H9 (cell line): ENCODE measurements around the gene CTIF. TPM values are rescaled to one million over a fixed set of nuclear protein-coding genes. Genes with fewer than 3 reads are reported as not detected.

ENCODE experiments used
- DNase-seq: peaks from one replicate; pipeline ENCODE4 v3.0.0-alpha.2; 2017
- H2AFZ ChIP-seq: one replicate; pipeline ENCODE4 v1.6.1; 2013; ENCODE audit warnings: mild to moderate bottlenecking, low read length, control low read depth, moderate library complexity
- H2AK5ac ChIP-seq: 2 replicates; pipeline ENCODE4 v1.6.1; 2013; ENCODE audit warnings: low read length, control low read depth, mixed read lengths; ENCODE audit not compliant: insufficient read length
- H2BK120ac ChIP-seq: one replicate; pipeline ENCODE4 v1.6.1; 2013; ENCODE audit warnings: low read depth, mild to moderate bottlenecking, low read length, control low read depth, inconsistent platforms; ENCODE audit not compliant: poor library complexity, severe bottlenecking
- H2BK12ac ChIP-seq: 2 replicates; pipeline ENCODE4 v1.6.1; 2013; ENCODE audit warnings: low read length, control low read depth, mixed read lengths, low read depth; ENCODE audit not compliant: insufficient read length
- H2BK15ac ChIP-seq: 2 replicates; pipeline ENCODE4 v1.6.1; 2013; ENCODE audit warnings: low read depth, low read length, control low read depth
- H2BK20ac ChIP-seq: one replicate; pipeline ENCODE4 v1.6.1; 2013; ENCODE audit warnings: low read depth, mild to moderate bottlenecking, low read length, control low read depth, inconsistent platforms; ENCODE audit not compliant: poor library complexity, severe bottlenecking
- H2BK5ac ChIP-seq: 2 replicates; pipeline ENCODE4 v1.6.1; 2013; ENCODE audit warnings: low read length, control low read depth, mixed read lengths; ENCODE audit not compliant: insufficient read length
- H3K14ac ChIP-seq: 2 replicates; pipeline ENCODE4 v1.6.1; 2013; ENCODE audit warnings: low read length, control low read depth; ENCODE audit not compliant: insufficient read depth
- H3K18ac ChIP-seq: 2 replicates; pipeline ENCODE4 v1.6.1; 2013; ENCODE audit warnings: low read depth, mild to moderate bottlenecking, mixed read lengths, low read length, control low read depth; ENCODE audit not compliant: insufficient read length
- H3K23ac ChIP-seq: 2 replicates; pipeline ENCODE4 v1.6.1; 2013; ENCODE audit warnings: low read length, control low read depth, mixed read lengths, low read depth; ENCODE audit not compliant: insufficient read length
- H3K23me2 ChIP-seq: 2 replicates; pipeline ENCODE4 v1.6.1; 2013; ENCODE audit warnings: low read depth, mild to moderate bottlenecking, mixed read lengths, low read length, control low read depth; ENCODE audit not compliant: insufficient read length, poor library complexity, severe bottlenecking
- H3K27ac ChIP-seq: 2 replicates; pipeline ENCODE4 v1.5.1; 2013; ENCODE audit warnings: low read length, control low read depth, mixed read lengths, low read depth; ENCODE audit not compliant: insufficient read length
- H3K27me3 ChIP-seq: 2 replicates; pipeline ENCODE4 v1.6.1; 2013; ENCODE audit warnings: low read length, control low read depth, inconsistent platforms; ENCODE audit not compliant: insufficient read depth
- H3K4ac ChIP-seq: 2 replicates; pipeline ENCODE4 v1.6.1; 2013; ENCODE audit warnings: low read depth, mild to moderate bottlenecking, control low read depth, inconsistent platforms, low read length, moderate library complexity
- H3K4me1 ChIP-seq: 2 replicates; pipeline ENCODE4 v1.6.1; 2013; ENCODE audit warnings: low read length, control low read depth, inconsistent platforms; ENCODE audit not compliant: insufficient read depth
- H3K4me2 ChIP-seq: 2 replicates; pipeline ENCODE4 v1.6.1; 2013; ENCODE audit warnings: low read length, control low read depth, mixed read lengths; ENCODE audit not compliant: insufficient read length, insufficient read depth
- H3K56ac ChIP-seq: 2 replicates; pipeline ENCODE4 v1.6.1; 2013; ENCODE audit warnings: low read depth, mild to moderate bottlenecking, mixed read lengths, low read length, control low read depth; ENCODE audit not compliant: insufficient read length
- H3K79me1 ChIP-seq: 2 replicates; pipeline ENCODE4 v1.6.1; 2013; ENCODE audit warnings: low read depth, mild to moderate bottlenecking, moderate library complexity, low read length, control low read depth, inconsistent platforms; ENCODE audit not compliant: insufficient read depth, poor library complexity, severe bottlenecking
- H3K79me2 ChIP-seq: 2 replicates; pipeline ENCODE4 v1.6.1; 2013; ENCODE audit warnings: low read length, control low read depth, inconsistent platforms; ENCODE audit not compliant: insufficient read depth
- H3K9ac ChIP-seq: 2 replicates; pipeline ENCODE4 v1.6.1; 2013; ENCODE audit warnings: low read length, control low read depth, mixed read lengths; ENCODE audit not compliant: insufficient read length; ENCODE audit errors: extremely low read depth
- H3K9me3 ChIP-seq: one replicate; pipeline ENCODE4 v1.6.1; 2013; ENCODE audit warnings: low read depth, low read length, inconsistent platforms; ENCODE audit not compliant: control insufficient read depth
- H3T11ph ChIP-seq: one replicate; pipeline ENCODE4 v1.6.1; 2013; ENCODE audit warnings: mild to moderate bottlenecking, low read length, control low read depth, inconsistent platforms
- H4K20me1 ChIP-seq: one replicate; pipeline ENCODE4 v1.6.1; 2013; ENCODE audit not compliant: control insufficient read depth, insufficient read length, insufficient read depth
- H4K5ac ChIP-seq: 2 replicates; pipeline ENCODE4 v1.6.1; 2013; ENCODE audit warnings: low read depth, mild to moderate bottlenecking, mixed read lengths, low read length, control low read depth; ENCODE audit not compliant: insufficient read length
- H4K8ac ChIP-seq: replicated peaks from 2 replicates; pipeline ENCODE4 v1.6.1; 2013; ENCODE audit warnings: low read length, control low read depth, mixed read lengths, low read depth; ENCODE audit not compliant: insufficient read length
- H4K91ac ChIP-seq: 2 replicates; pipeline ENCODE4 v1.6.1; 2013; ENCODE audit warnings: low read depth, mild to moderate bottlenecking, moderate library complexity, mixed read lengths, low read length, control low read depth; ENCODE audit not compliant: insufficient read length
- H3K27ac Mint-ChIP-seq, 3 experiments: 2 replicates in 2 of 3; 3 replicates in 1 of 3; pipeline ENCODE4 v1.8.0; 2020 to 2021; ENCODE audit warnings: mixed read lengths in 3 of 3, mild to moderate bottlenecking in 1 of 3, moderate library complexity in 1 of 3
- H3K27me3 Mint-ChIP-seq: 2 replicates; pipeline ENCODE4 v1.8.0; 2021; ENCODE audit warnings: low read depth, mild to moderate bottlenecking, moderate library complexity, mixed read lengths
- H3K36me3 Mint-ChIP-seq, 3 experiments: 2 replicates in 2 of 3; 3 replicates in 1 of 3; pipeline ENCODE4 v1.8.0; 2020 to 2021; ENCODE audit warnings: low read depth in 3 of 3, mixed read lengths in 3 of 3; ENCODE audit not compliant: insufficient read depth in 1 of 3
- H3K4me1 Mint-ChIP-seq, 2 experiments: 2 replicates each; pipeline ENCODE4 v1.8.0; 2020; ENCODE audit warnings: mixed read lengths in 2 of 2
- H3K4me3 Mint-ChIP-seq, 2 experiments: 2 replicates in 1 of 2; 3 replicates in 1 of 2; pipeline ENCODE4 v1.8.0; 2020 to 2021; ENCODE audit warnings: mild to moderate bottlenecking in 2 of 2, mixed read lengths in 2 of 2, moderate library complexity in 1 of 2
- H3K9me3 Mint-ChIP-seq, 2 experiments: 2 replicates in 1 of 2; 3 replicates in 1 of 2; pipeline ENCODE4 v1.8.0; 2020; ENCODE audit warnings: mild to moderate bottlenecking in 2 of 2, mixed read lengths in 2 of 2, moderate library complexity in 1 of 2
- WGBS: extraction: QIAGEN DNeasy Blood & Tissue Kit; methylation state at CpG from one replicate; pipeline ENCODE4 v1.1.7; 2013; ENCODE audit warnings: missing lambda C conversion rate, low lambda C conversion rate, mixed read lengths; ENCODE audit not compliant: insufficient read length; ENCODE audit errors: extremely low coverage; 5-methylcytosine and 5-hydroxymethylcytosine counted together
- total RNA-seq: library from RNA; stranded (reverse); gene quantifications from 2 replicates; pipeline ENCODE4 v1.2.1, GENCODE V29; 2021
- TF ChIP-seq, protein P1 (sequence below): fragments of 200-600 bp; sonication (generic); conservative IDR thresholded peaks from 3 replicates; pipeline ENCODE4 v1.8.0; 2021; ENCODE audit warnings: antibody characterized with exemption, mild to moderate bottlenecking

Gene CTIF
- total RNA-seq, 1 experiment from 2014 or later: 15.8 TPM

- no peaks in the 10 kb centered on the region for H3K9me3 ChIP-seq
- no peak overlapping the region for H2BK12ac ChIP-seq
- no peaks in the 10 kb centered on the region for H3K36me3 Mint-ChIP-seq
- no peak overlapping the region for H4K8ac ChIP-seq
- H2BK120ac ChIP-seq: no peak overlapping the region
- no peak for DNase-seq
- no peak overlapping the region for H3T11ph ChIP-seq
- no CpG with 5 or more reads among the region's 23 CpGs for WGBS
- no peaks in the 10 kb centered on the region for H3K27me3 ChIP-seq
- H3K27ac ChIP-seq: no peak overlapping the region
- no peaks in the 10 kb centered on the region for H3K79me2 ChIP-seq
- no peaks in the 10 kb centered on the region for H4K20me1 ChIP-seq
- no peak overlapping the region for H4K91ac ChIP-seq
- no peaks in the 10 kb centered on the region for H3K79me1 ChIP-seq
- H3K56ac ChIP-seq: no peak overlapping the region
- no peak overlapping the region for H2BK20ac ChIP-seq
- no peak overlapping the region for H3K4me3 Mint-ChIP-seq
- H3K4me1 ChIP-seq: no peaks in the 10 kb centered on the region
- H2BK15ac ChIP-seq: no peak overlapping the region
- H3K14ac ChIP-seq: no peak overlapping the region
- TF ChIP-seq, protein P1, sequence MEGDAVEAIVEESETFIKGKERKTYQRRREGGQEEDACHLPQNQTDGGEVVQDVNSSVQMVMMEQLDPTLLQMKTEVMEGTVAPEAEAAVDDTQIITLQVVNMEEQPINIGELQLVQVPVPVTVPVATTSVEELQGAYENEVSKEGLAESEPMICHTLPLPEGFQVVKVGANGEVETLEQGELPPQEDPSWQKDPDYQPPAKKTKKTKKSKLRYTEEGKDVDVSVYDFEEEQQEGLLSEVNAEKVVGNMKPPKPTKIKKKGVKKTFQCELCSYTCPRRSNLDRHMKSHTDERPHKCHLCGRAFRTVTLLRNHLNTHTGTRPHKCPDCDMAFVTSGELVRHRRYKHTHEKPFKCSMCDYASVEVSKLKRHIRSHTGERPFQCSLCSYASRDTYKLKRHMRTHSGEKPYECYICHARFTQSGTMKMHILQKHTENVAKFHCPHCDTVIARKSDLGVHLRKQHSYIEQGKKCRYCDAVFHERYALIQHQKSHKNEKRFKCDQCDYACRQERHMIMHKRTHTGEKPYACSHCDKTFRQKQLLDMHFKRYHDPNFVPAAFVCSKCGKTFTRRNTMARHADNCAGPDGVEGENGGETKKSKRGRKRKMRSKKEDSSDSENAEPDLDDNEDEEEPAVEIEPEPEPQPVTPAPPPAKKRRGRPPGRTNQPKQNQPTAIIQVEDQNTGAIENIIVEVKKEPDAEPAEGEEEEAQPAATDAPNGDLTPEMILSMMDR: no peak
- no peak overlapping the region for H3K4ac ChIP-seq
- H2BK5ac ChIP-seq: no peak overlapping the region
- H3K9ac ChIP-seq: no peak overlapping the region
- H3K23ac ChIP-seq: no peak overlapping the region
- 0 out of 5 replicates have a peak, but pooled peaks cover 0 to 2% of the 10 kb centered on the region in 2 experiments for H3K9me3 Mint-ChIP-seq
- no peaks in the 10 kb centered on the region for H3K23me2 ChIP-seq
- no peak overlapping the region; a peak in 1 of 7 replicates for H3K27ac Mint-ChIP-seq
- H3K4me2 ChIP-seq: no peak overlapping the region
- H4K5ac ChIP-seq: no peak overlapping the region
- H2AFZ ChIP-seq: no peak overlapping the region
- H2AK5ac ChIP-seq: no peak overlapping the region
- H3K4me1 Mint-ChIP-seq: peaks cover 12 to 23% of the 10 kb centered on the region in 2 experiments
- peaks cover 10% of the 10 kb centered on the region for H3K27me3 Mint-ChIP-seq
- H3K18ac ChIP-seq: no peak overlapping the region
Observed at GRCh38 chr18:48871391-48872166, 332.7 kb downstream of the CTIF start.
